NCI-H2081 (cell line): ENCODE data around the gene HIVEP1.
"Not testable (repeated sequence)": the region's sequence is repeated elsewhere in the genome, so short reads cannot be mapped to it uniquely, and the experiment has no call there.

Source experiments
- DNase-seq, 2 experiments: peaks; one replicate each; lab custom pipeline; 2025; lab: John Stamatoyannopoulos, UW

Gene HIVEP1

GRCh38 chr6:12158686-12159415 is 146.7 kb downstream of the HIVEP1 start:
- DNase-seq = no peak

- DNase-seq = no peak
Measured at GRCh38 chr6:12160326-12160725, 148.2 kb downstream of the HIVEP1 start.

- no peak for DNase-seq
Measured at GRCh38 chr6:12162213-12162612, 150.1 kb downstream of the HIVEP1 start.

- DNase-seq = no peak
Measured at GRCh38 chr6:12163149-12163548, 151.0 kb downstream of the HIVEP1 start.

- DNase-seq = no peak
Measured at GRCh38 chr6:12163744-12164507, 151.8 kb downstream of the HIVEP1 start.

GRCh38 chr6:12164508-12164770 is 152.3 kb downstream of the HIVEP1 start:
- no peak for DNase-seq

- no peak for DNase-seq
Measured at GRCh38 chr6:12165297-12165696, 153.2 kb downstream of the HIVEP1 start.

- DNase-seq = no peak
Measured at GRCh38 chr6:12165722-12166280, 153.7 kb downstream of the HIVEP1 start.

GRCh38 chr6:12169377-12169776 is 157.3 kb downstream of the HIVEP1 start:
- no peak for DNase-seq

- DNase-seq = no peak
Measured at GRCh38 chr6:12170351-12171092, 158.4 kb downstream of the HIVEP1 start.

- no peak for DNase-seq
Measured at GRCh38 chr6:12171717-12172116, 159.6 kb downstream of the HIVEP1 start.

- DNase-seq = no peak
Measured at GRCh38 chr6:12172572-12172971, 160.5 kb downstream of the HIVEP1 start.

- DNase-seq = no peak
Measured at GRCh38 chr6:12173181-12173580, 161.1 kb downstream of the HIVEP1 start.

- DNase-seq = no peak
Measured at GRCh38 chr6:12173661-12174060, 161.5 kb downstream of the HIVEP1 start.

GRCh38 chr6:12174878-12175277 is 162.8 kb downstream of the HIVEP1 start:
- DNase-seq = no peak

GRCh38 chr6:12175626-12176025 is 163.5 kb downstream of the HIVEP1 start:
- DNase-seq = no peak

GRCh38 chr6:12176782-12177181 is 164.7 kb downstream of the HIVEP1 start:
- not testable (repeated sequence) for DNase-seq

GRCh38 chr6:12178521-12178920 is 166.4 kb downstream of the HIVEP1 start:
- DNase-seq = no peak

GRCh38 chr6:12181481-12181880 is 169.4 kb downstream of the HIVEP1 start:
- DNase-seq = no peak

- DNase-seq = no peak
Measured at GRCh38 chr6:12182676-12183075, 170.6 kb downstream of the HIVEP1 start.

GRCh38 chr6:12185081-12185673 is 173.1 kb downstream of the HIVEP1 start:
- no peak for DNase-seq

- DNase-seq = no peak
Measured at GRCh38 chr6:12186528-12186927, 174.4 kb downstream of the HIVEP1 start.
